ENCODE measurements around the gene IER3IP1.
"Not testable (repeated sequence)": the region's sequence is repeated elsewhere in the genome, so short reads cannot be mapped to it uniquely, and the experiment has no call there.

The IER3IP1 gene

DNA sequence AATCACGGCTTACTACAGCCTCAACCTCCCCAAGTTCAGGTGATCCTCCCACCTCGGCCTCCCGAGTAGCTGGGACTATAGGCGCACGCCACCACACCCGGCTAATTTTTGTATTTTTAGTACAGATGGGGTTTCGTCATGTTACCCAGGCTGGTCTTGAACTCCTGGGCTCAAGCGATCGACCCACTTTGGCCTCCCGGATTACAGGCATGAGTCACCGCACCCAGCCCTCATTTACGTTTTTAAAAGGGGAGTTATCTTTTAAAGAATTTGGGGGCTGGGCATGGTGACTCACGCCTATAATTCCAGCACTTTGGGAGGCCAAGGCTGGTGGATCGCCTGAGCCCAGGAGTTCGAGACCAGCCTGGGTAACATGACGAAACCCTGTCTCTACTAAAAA is 17.8 kb downstream of the IER3IP1 start:
- DNase-seq (ENCODE audit: low spot score) = not testable (repeated sequence)

DNA sequence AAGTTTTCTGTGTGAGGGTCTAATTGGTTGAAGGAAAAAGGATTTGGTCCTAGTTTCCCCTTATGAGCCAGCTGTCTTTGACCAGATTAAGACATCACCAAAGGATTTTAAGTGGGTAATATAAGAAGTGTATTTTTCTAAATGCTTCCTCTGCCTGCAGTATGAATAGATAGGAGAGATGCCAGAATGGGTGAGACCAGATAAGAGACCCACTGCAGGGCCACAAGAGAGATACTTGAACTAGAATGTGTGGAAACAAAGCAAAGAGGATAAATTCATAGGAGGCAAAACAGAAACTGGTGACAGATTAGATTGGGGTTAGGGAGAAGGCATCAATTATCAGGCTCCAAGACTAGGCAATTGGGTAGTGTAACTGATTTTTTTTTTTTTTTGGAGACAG is 24.7 kb downstream of the IER3IP1 start:
- no peak for DNase-seq (ENCODE audit: low spot score)

DNA sequence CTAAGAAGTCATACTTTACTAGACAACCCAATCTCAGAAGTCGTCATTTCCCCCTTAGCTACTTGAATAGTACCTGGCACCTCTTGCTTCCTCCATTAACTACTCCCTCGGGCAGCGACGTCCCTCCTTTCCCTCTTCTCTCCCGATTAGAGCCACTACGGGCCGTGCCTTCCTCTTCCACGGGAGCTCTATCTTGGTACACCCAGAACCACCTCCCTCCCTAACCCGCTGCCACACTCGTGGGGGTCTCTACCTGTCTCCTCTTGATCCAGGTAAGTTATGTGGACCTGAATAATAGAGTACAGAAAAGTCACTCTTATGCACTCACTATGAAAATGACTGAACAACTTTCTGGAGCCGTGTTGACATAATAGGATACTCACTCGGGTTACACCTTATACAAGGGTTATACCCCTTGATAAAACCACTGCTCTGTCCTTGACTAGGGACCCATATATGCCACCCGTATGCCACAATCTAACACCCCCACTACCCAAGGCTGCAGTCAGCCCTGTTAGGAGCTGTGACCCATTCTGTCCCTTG is 25.3 kb downstream of the IER3IP1 start:
- no peak for DNase-seq (ENCODE audit: low spot score)

DNA sequence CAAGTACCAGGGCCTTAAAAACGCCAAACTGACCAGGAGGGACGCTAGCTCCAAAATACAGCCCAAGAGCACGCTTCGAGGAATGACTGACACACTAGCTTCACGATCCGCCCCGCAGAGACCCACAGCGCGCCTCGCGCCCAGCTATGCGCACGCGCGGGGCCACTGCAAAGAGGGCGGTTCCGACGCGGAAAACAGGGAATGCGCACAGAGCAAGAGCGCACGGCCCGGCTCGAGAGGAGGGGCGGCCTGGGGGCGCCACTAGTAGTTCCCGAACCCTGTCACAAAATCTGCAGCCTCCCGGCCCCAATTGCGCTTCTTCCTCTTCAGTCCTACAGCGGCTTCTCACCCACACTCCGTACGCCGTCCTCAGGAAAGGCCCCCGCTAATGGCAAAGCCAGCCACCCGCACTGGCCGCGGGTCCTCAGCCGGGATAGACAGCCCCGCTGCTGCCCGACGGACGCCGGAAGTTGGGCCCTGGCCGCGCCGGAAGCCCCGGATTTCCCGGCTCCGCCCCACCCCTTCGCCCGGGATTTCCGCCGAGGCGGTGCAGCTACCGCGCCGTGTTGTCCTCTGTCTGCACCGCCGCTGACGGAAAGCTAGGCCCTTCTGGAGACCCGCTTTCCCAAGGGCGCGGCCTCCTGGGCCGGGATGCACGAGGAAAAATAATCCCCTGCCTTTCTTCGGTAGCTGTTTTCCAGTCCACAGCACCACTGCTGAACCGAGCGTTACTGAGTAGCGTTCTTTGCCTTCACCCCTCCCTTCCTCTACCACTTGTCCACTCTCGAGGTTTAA is 25.9 kb downstream of the IER3IP1 start, which contains the start of gene HDHD2:
TSS of gene HDHD2 (minus strand) at position 472 of the 795 bp plus-strand sequence. CDS start 14,061 bp downstream, outside the sequence.
- peak; percentile 75 for DNase-seq (ENCODE audit: low spot score)

DNA sequence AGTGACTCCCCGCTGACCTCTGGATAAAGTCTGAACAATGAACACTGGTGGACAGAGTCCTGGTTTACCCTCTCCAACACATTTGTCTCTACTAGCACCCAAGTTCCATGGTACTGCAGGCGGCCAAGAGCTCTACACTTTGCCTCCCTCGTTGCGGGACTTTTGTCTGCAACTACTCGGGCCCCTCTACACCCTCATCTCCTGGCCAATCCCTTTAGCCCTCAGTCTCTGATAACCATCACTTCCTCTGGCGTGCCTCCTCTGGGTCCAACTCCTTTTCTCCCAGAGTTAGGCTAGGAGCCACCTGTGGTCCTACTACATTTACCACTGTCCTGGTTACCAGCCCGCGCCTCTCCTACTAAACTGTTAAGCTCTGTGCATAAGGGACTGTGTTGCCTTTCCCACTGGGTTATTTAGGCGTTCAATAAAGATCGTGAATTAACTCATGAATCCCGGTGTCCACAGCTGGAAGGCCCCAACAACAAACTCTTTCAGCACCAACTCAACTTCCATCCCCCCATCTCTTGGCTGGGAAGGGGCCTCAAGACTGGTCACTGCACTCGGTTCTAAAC is 26.6 kb downstream of the IER3IP1 start:
- DNase-seq (ENCODE audit: low spot score) = no peak

DNA sequence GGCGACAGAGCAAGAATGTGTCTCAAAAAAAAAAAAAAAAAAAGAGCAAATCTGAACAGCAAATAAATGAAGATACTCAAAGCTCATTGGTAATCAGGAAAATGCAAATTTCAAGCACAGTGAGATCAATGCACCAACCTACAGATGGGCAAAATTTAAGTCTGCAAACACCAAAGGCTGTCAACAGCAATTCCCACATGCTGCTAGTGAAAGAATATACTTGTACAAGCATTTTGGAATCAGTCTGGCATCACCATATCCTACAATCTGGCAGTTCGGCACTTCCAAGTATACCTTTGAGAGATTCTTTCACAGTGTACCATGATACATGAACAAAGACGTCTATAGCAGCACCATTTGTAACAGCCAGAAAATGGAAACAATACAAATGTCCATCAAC is 30.0 kb downstream of the IER3IP1 start:
- DNase-seq (ENCODE audit: low spot score) = no peak

DNA sequence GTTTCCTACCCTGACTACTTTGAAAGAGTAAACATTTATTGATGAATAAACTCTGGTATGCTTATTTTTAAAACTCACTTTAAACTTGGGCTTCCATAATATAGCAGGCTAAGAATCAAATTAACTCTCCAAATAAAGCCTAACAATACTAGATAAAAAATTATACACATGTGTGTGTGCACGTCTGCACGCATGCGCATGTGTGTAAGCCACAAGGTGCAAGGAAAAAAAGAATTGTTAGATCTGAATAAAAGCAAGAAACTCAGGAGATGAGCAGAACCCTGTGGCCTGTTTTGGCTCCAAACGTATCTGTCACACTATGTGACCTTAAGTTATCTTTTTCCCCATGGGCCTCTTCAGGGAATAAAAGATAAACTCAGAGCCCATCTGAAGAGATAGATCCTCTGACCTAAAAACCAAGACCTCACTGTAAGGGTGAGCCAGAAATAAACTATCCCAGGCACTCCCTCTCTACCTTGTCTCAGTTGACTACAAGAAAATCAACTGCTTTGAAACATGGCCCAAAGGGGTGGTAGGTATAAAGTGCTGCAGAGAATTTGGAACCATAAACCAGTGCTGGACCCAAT is 32.2 kb downstream of the IER3IP1 start:
- no peak for DNase-seq (ENCODE audit: low spot score)

DNA sequence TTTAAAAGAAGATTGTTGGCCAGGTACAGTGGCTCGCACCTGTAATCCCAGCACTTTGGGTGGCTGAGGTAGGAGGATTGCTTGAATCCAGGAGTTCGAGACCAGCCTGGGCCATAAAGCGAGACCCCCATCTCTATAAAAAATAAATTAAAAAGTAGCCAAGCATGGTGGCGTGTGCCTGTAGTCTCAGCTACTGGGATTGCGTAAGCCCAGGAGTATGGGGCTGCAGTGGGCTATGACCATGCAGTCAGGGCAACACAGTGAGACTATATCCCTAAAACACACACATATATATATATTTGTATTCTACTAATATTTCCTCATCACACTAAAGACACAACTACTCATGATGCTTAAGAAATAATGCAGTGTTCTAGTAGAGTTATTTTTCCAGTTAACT is 33.0 kb downstream of the IER3IP1 start:
- DNase-seq (ENCODE audit: low spot score) = no peak

DNA sequence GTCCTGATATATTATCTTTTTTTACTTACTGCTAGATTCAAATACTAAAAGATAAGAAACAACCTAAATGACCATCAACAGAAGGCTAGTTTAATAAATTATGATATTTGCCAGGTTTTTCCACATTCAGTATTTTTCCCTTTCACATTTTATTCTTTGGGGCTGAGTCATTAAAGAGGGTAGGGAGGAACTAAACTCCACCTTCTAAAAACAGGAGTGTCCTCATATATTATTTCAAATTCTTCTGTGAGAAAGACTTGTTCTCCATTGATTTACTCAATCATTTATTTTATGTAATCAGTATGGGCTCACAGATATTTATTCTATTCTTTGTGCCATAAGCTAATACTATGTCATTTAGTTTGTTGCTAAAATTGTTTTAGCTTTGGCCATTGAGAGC is 34.9 kb downstream of the IER3IP1 start:
- no peak for DNase-seq (ENCODE audit: low spot score)

DNA sequence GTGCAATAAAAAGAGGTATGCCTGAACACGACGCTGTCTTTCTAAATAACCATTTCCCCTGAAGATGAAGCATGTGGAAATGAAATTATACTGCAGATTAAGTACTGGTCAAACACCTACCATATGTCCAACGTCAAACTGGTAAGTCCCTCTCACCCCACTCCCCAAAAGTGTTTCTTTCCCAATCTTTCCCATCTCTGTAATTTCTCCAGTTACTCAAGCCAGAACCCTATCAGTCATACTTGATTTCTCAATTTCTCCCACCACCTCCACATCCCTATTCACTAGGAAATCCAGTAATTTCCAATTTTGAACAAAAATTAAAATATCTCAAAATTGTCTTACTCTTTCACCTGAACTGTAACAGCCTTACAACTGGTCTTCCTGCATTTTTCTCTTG is 55.0 kb downstream of the IER3IP1 start:
- no peak for DNase-seq (ENCODE audit: low spot score)

DNA sequence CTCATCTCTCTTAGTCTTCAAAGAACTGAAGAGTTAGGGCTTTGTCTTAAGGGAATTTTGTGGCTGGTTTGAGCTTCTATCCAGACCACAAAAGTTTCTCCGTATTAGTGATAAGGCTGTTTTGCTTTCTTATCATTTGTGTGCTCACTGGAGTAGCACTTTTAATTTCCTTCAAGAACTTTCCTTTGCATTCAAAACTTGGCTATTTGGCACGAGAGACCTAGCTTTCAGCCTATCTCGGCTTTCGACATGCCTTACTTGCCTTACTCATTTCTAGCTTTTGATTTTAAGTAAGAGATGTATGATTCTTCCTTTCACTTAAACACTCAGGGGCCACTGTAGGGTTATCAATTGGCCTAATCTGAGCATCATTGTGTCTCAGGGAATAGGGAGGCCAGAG is 55.7 kb downstream of the IER3IP1 start:
- DNase-seq (ENCODE audit: low spot score) = no peak

DNA sequence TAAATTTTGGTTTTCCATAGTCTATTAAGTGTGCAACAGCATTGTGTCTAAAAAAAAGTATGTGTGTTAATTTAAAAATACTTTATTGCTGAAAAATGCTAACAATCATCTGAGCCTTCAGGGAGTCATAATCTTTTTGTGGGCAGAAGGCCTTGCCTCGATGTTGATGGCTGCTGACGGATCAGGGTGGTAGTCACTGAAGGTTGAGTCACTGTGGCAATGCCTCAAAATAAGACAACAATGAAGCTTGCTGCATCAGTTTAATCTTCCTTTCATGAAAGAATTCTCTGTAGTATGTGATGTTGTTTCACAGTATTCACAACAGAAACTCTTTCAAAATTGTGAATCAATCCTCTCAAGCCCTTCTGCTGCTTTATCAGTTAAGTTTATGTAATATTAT is 57.2 kb downstream of the IER3IP1 start:
- DNase-seq (ENCODE audit: low spot score) = no peak

DNA sequence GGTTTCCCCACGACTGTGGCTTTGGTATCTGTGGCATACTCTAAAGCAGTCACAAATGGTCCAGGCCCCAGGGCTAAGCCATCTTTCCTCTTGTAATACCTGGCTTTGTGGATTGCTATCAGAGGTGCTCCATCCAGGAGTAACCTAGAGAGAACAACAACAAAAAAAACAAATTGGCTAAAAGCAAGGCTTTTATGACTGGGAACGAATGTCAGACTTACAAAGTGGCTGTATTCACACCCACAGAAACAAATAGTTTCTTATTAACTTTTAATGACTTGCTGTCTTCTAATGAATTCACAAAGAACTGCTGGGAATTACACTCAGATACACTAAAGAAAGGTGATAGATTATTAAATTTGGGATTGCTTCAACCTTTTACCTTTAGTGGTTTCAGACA is 61.0 kb downstream of the IER3IP1 start:
- no peak for DNase-seq (ENCODE audit: low spot score)

DNA sequence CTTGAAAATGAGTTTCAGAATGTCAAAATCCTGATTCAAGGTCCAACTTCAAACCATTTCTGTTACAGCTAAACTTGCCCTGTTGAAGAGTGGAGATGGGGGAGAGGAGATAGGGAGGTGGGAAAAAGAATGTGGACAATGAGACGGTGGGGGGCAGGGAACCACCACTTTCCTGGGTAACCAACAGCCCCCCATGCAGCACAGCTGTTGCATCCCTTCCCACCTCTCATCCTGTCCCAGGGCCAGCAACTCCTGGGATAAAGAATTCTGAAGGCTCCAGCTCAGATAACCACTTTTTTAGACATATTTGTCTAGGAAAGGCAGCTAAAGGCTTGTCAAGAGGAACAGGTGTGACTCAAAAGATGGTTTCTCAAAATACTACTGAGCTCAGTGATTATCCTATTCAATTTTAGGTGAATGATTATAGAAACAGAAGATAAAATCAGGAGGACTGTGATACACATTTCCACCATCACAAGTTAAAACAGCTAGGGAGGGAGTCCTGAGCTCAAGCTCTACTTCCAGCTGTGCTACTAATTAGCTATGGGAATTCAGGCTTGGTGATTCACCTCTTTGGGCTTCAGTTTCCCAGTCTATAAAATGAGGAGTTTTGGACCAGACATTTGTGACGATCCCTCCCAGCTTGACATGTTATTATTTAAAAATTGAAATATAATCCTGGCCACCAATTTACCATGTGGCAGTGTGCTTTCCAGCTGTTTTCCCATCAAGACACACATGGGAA is 62.2 kb downstream of the IER3IP1 start:
- no peak for DNase-seq (ENCODE audit: low spot score)

DNA sequence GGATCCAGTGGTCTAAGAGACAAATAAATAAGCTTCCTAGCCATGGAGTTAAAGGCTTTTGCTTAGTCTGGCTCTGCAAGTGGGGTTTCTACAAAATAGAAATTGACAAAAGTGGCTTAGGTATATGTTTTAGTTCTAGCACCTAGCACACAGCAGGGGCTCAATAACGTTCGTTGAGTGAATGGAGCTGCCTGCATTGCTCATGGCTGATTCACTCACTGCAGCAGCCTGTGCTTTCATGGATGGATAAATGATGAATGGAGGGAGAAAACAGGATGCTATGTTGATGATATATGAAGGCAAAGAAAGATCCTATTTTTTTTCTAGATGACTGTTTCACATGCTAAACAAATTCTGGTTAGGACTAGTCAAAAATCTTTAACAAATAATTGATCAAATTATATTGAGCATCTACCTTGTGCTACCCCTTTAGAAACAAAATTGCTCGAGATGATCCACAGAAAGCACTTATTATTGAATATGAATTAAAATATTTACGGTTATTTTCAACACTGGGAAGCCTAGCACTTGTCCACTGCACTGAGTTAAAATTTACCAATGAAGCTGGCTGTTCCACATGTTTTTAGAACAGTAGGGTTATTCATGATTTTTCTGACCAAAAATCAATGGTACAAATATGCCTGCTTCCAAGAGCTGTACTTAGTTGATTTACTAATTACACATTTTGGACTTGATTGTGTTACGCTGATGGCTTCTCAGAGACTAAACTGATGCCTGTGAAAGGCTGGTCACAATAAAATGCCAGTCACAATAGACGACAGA is 65.5 kb downstream of the IER3IP1 start:
- no peak for DNase-seq (ENCODE audit: low spot score)

DNA sequence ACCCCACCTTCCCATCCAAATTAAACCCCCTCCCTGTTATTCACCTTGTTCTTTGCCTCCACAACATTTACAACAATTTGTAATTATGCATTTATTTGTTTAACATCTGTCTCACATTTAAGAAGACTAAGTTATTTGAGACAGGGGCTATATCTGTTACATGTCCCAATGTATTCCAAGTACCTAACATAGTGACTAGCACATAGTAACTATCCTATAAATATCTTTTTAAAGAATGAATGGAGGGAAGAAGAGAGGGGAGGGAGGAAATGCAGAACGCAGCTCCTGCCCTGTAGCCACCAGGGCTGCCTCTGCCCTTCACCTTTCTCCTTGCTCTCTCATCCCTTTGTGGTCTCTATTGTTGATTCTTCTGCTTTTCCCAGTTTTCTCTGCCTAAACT is 66.4 kb downstream of the IER3IP1 start:
- no peak for DNase-seq (ENCODE audit: low spot score)

DNA sequence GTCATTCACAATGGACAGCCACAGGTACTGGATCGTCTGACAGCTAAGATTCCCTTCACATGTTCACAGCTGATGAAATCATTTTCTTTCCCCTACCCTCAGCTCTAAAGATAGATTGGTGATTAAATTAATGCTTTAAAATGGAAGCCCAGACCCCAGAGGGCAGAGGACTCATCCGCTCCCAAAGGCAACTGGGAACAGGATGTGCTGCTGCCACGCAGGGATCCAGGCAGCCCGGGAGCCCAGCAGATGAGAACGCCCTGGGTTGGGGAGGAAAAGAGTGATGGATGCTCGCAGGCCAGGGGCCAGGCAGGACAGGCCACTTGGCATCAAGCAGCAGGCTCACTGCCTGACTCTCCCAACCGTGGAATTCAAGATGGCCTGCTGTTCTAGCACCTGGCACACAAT is 67.2 kb downstream of the IER3IP1 start:
- DNase-seq (ENCODE audit: low spot score) = no peak

DNA sequence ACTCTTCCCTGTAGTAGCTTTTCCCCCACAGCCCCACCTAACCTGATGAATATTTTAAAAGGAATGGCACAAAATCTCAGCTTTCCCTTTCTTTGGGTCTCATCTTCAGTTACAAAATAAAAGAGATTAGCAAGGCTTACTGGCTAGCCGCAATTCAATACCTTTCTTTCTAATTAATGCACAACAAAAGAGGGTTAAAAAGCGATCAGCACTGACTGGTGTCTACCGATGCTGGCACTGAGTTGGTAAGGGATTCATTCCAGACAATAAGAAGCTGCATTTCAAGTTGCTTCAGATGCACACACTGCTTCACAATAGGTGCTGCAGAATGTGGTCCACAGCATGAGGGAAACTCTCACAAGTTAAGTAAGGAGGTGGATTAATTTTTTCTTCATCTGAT is 67.8 kb downstream of the IER3IP1 start:
- no peak for DNase-seq (ENCODE audit: low spot score)
